ENCODE measurements around the gene SPDYE2.
"Not testable (repeated sequence)": the region's sequence is repeated elsewhere in the genome, so short reads cannot be mapped to it uniquely, and the experiment has no call there.

The SPDYE2 gene

GRCh38 chr7:102540604-102541003 is 10.4 kb upstream of the SPDYE2 start:
- not testable (repeated sequence) for DNase-seq (ENCODE audit: low read depth)

- DNase-seq (ENCODE audit: low read depth) = not testable (repeated sequence)
Observed at GRCh38 chr7:102542083-102542482, 8.9 kb upstream of the SPDYE2 start.

GRCh38 chr7:102542771-102543170 is 8.3 kb upstream of the SPDYE2 start:
- not testable (repeated sequence) for DNase-seq (ENCODE audit: low read depth)

- not testable (repeated sequence) for DNase-seq (ENCODE audit: low read depth)
Observed at GRCh38 chr7:102543596-102543995, 7.4 kb upstream of the SPDYE2 start, which contains the start of gene UPK3BL2. Gene UPK3BL2, minus strand, starts transcription at chr7:102543696. Its CDS starts 60 bp downstream, at chr7:102543636.

GRCh38 chr7:102544372-102544771 is 6.7 kb upstream of the SPDYE2 start:
- DNase-seq (ENCODE audit: low read depth) = not testable (repeated sequence)

GRCh38 chr7:102545288-102545687 is 5.7 kb upstream of the SPDYE2 start:
- DNase-seq (ENCODE audit: low read depth) = not testable (repeated sequence)

GRCh38 chr7:102546353-102546752 is 4.7 kb upstream of the SPDYE2 start:
- DNase-seq (ENCODE audit: low read depth) = not testable (repeated sequence)

- not testable (repeated sequence) for DNase-seq (ENCODE audit: low read depth)
Observed at GRCh38 chr7:102568620-102569019, 17.6 kb downstream of the SPDYE2 start.

- DNase-seq (ENCODE audit: low read depth) = peak; percentile 100
Observed at GRCh38 chr7:102572261-102573239, 21.5 kb downstream of the SPDYE2 start, which contains the start of gene POLR2J3. Gene POLR2J3, minus strand, starts transcription at chr7:102572583. Its CDS starts 62 bp downstream, at chr7:102572521.

- DNase-seq (ENCODE audit: low read depth) = not testable (repeated sequence)
Observed at GRCh38 chr7:102574607-102575006, 23.6 kb downstream of the SPDYE2 start.

- DNase-seq (ENCODE audit: low read depth) = not testable (repeated sequence)
Observed at GRCh38 chr7:102576363-102576762, 25.3 kb downstream of the SPDYE2 start.

GRCh38 chr7:102577315-102578240 is 26.6 kb downstream of the SPDYE2 start:
- not testable (repeated sequence) for DNase-seq (ENCODE audit: low read depth)

GRCh38 chr7:102578486-102578885 is 27.5 kb downstream of the SPDYE2 start:
- not testable (repeated sequence) for DNase-seq (ENCODE audit: low read depth)

- DNase-seq (ENCODE audit: low read depth) = not testable (repeated sequence)
Observed at GRCh38 chr7:102581722-102582121, 30.7 kb downstream of the SPDYE2 start.

GRCh38 chr7:102583495-102583894 is 32.5 kb downstream of the SPDYE2 start:
- not testable (repeated sequence) for DNase-seq (ENCODE audit: low read depth)

GRCh38 chr7:102589857-102590256 is 38.8 kb downstream of the SPDYE2 start:
- not testable (repeated sequence) for DNase-seq (ENCODE audit: low read depth)

- DNase-seq (ENCODE audit: low read depth) = not testable (repeated sequence)
Observed at GRCh38 chr7:102592477-102593019, 41.5 kb downstream of the SPDYE2 start.

- not testable (repeated sequence) for DNase-seq (ENCODE audit: low read depth)
Observed at GRCh38 chr7:102593637-102594334, 42.8 kb downstream of the SPDYE2 start.

GRCh38 chr7:102596036-102596435 is 45.0 kb downstream of the SPDYE2 start:
- DNase-seq (ENCODE audit: low read depth) = not testable (repeated sequence)

- not testable (repeated sequence) for DNase-seq (ENCODE audit: low read depth)
Observed at GRCh38 chr7:102599699-102600098, 48.7 kb downstream of the SPDYE2 start.

GRCh38 chr7:102602317-102602716 is 51.3 kb downstream of the SPDYE2 start:
- not testable (repeated sequence) for DNase-seq (ENCODE audit: low read depth)

All from activated T-cell treated with anti-CD3 and anti-CD28 coated beads for 24 hours (primary cell).